HepG2 (cell line): ENCODE results near the gene LIMK2. TPM values are rescaled to one million over a fixed set of nuclear protein-coding genes. Genes with fewer than 3 reads are reported as not detected.

Source experiments
- ARHGAP35 ChIP-seq: sonication (generic); formaldehyde crosslinking; IDR thresholded peaks from 2 replicates; pipeline ENCODE4 v1.9.0; 2022; ENCODE audit warnings: mild to moderate bottlenecking, inconsistent platforms, moderate library complexity, missing genetic modification reagents, borderline replicate concordance
- ATAD3A ChIP-seq: sonication (generic); formaldehyde crosslinking; IDR thresholded peaks from 2 replicates; pipeline ENCODE4 v1.4.0; 2020; ENCODE audit warnings: missing genetic modification reagents
- ATM ChIP-seq: fragments of 450-650 bp; IDR thresholded peaks from 2 replicates; pipeline ENCODE4 v1.7.1; 2017; ENCODE audit warnings: mild to moderate bottlenecking, borderline replicate concordance
- ESRRA ChIP-seq: sonication (generic); formaldehyde crosslinking; IDR thresholded peaks from 2 replicates; pipeline ENCODE4 v1.5.1; 2020; ENCODE audit warnings: mild to moderate bottlenecking, low read depth, missing genetic modification reagents
- FOXA1 ChIP-seq, 2 experiments: fragments of 450-650 bp in 1 of 2; sonication (generic) in 1 of 2; formaldehyde crosslinking in 1 of 2; IDR thresholded peaks; 2 replicates each; pipeline versions ENCODE4 v1.4.0 to v1.6.1; 2016 to 2020; ENCODE audit warnings: missing genetic modification reagents in 1 of 2
- FOXC1 ChIP-seq: sonication (generic); formaldehyde crosslinking; IDR thresholded peaks from 2 replicates; pipeline ENCODE4 v1.8.0; 2022; ENCODE audit warnings: mild to moderate bottlenecking, missing genetic modification reagents, borderline replicate concordance
- HNF4A ChIP-seq: sonication (generic); formaldehyde crosslinking; IDR thresholded peaks from 2 replicates; pipeline ENCODE4 v1.4.0; 2020; ENCODE audit warnings: missing genetic modification reagents
- JUND ChIP-seq: sonication (generic); formaldehyde crosslinking; IDR thresholded peaks from 2 replicates; pipeline ENCODE4 v1.8.0; 2022; ENCODE audit warnings: mild to moderate bottlenecking, missing genetic modification reagents
- NFIB ChIP-seq: sonication (generic); formaldehyde crosslinking; IDR thresholded peaks from 2 replicates; pipeline ENCODE4 v1.9.0; 2021; ENCODE audit warnings: missing genetic modification reagents, mild to moderate bottlenecking, borderline replicate concordance
- SIN3B ChIP-seq: fragments of 150-350 bp; IDR thresholded peaks from 2 replicates; pipeline ENCODE4 v1.6.1; 2014; ENCODE audit warnings: low read length
- SNAPC2 ChIP-seq: sonication (generic); formaldehyde crosslinking; IDR thresholded peaks from 2 replicates; pipeline ENCODE4 v1.8.1; 2022; ENCODE audit warnings: mild to moderate bottlenecking, missing genetic modification reagents
- ZEB1 ChIP-seq: IDR thresholded peaks from 2 replicates; pipeline ENCODE4 v1.6.1; 2012; ENCODE audit warnings: mild to moderate bottlenecking, low read depth, inconsistent platforms; ENCODE audit not compliant: insufficient replicate concordance
- ZFP41 ChIP-seq: sonication (generic); formaldehyde crosslinking; IDR thresholded peaks from 2 replicates; pipeline ENCODE4 v1.4.0; 2020; ENCODE audit warnings: mild to moderate bottlenecking, missing genetic modification reagents, borderline replicate concordance
- ZNF782 ChIP-seq: sonication (generic); formaldehyde crosslinking; IDR thresholded peaks from 2 replicates; pipeline ENCODE4 v1.4.0; 2020; ENCODE audit warnings: missing genetic modification reagents, mild to moderate bottlenecking, borderline replicate concordance
- ZNF792 ChIP-seq: IDR thresholded peaks from 2 replicates; pipeline ENCODE4 v1.6.1; 2016
- polyA plus RNA-seq, 8 experiments: library from polyadenylated mRNA; depleted of rRNA in 3 of 8; stranded (reverse) in 7 of 8; unstranded in 1 of 8; fragments of >200 nt; fragmentation: Illumina TruSeq in 4 of 8; extraction: Trizol in 4 of 8; gene quantifications; 2 replicates each; pipeline versions ENCODE4 v1.2.1 to v1.2.3, GENCODE V29; 2011 to 2016; ENCODE audit warnings: low read depth in 4 of 8, missing spikeins in 1 of 8, mixed read lengths in 1 of 8; ENCODE audit not compliant: insufficient read depth in 1 of 8
- total RNA-seq, 5 experiments: library from RNA; depleted of rRNA; stranded (reverse); fragments of >200 nt; fragmentation: Illumina TruSeq; extraction: Trizol; gene quantifications; 2 replicates each; pipeline ENCODE4 v1.2.3, GENCODE V29; 2016; ENCODE audit warnings: low read depth in 1 of 5
- TF ChIP-seq, protein P1 (sequence below): sonication (generic); formaldehyde crosslinking; IDR thresholded peaks from 2 replicates; pipeline ENCODE4 v1.5.1; 2020; ENCODE audit warnings: mild to moderate bottlenecking, missing genetic modification reagents, moderate library complexity
- TF ChIP-seq, protein P2 (sequence below): sonication (generic); formaldehyde crosslinking; IDR thresholded peaks from 2 replicates; pipeline ENCODE4 v1.4.0; 2020; ENCODE audit warnings: missing genetic modification reagents, borderline replicate concordance
- TF ChIP-seq, protein P3 (sequence below): sonication (generic); formaldehyde crosslinking; IDR thresholded peaks from 2 replicates; pipeline ENCODE4 v1.5.0; 2020; ENCODE audit warnings: mild to moderate bottlenecking, missing genetic modification reagents, moderate library complexity

LIMK2 gene
- total and polyA plus RNA-seq, 2 of the 13 experiments (the other 11 are each of a cell fraction or from before 2014, with no cell fraction given): 20.9 to 29.8 TPM

DNA sequence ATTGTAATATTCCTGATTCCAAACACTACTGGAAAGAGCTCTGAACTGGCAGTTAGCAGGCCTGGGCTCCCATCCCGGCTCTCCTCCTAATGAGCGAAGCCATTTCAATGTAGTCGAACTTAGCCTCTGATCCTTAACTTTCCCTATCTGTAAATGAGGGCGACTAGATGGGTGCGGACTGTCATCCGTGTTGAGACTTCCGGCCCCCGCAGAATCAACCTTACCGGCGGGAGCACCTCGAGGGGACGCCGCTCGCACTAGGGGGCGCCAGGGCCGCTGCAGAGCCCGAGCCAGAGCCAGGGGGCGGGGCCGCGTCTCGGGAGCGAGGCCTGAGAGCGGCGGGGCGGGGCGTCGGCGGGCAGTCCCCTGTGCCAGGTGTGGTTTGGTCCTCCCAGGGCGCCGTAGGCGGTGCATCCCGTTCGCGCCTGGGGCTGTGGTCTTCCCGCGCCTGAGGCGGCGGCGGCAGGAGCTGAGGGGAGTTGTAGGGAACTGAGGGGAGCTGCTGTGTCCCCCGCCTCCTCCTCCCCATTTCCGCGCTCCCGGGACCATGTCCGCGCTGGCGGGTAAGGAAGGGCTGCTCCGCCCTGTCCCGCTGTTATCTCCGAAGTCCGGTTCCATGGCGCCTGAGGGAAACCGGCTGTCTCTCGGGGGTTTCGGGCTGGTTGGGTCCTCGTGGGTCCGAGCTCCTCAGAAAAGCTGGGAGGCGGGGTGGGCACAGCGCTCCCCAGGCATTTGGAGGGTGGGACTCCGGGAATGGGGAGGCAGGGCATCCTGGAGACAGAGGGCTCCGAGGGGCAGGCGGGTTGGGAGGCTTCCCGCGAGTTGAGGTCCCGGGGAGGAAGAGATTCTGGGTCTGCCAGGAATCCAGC lies at the start of gene LIMK2 (continued):
- TF ChIP-seq JUND (CRISPR knock-in tag) (0 out of 2 replicates have a peak, but pooled peaks have one; percentile 18), FOXC1 (peak; percentile 79; the same call in 1 of the 2 replicates), ZFP41 (no peak), ZNF782 (CRISPR knock-in tag) (peak; percentile 72; the same call in 1 of the 2 replicates), ZEB1 (peak; percentile 41), ATAD3A (CRISPR knock-in tag) (no peak), SIN3B (no peak), HNF4A (CRISPR knock-in tag) (0 out of 2 replicates have a peak, but pooled peaks have one; percentile 39), SNAPC2 (CRISPR knock-in tag) (peak; percentile 90), FOXA1 (IDR thresholded peaks at IDR 0.05) (no peak), FOXA1 (CRISPR knock-in tag; IDR thresholded peaks at IDR 0.05) (peak; percentile 15), ARHGAP35 (CRISPR knock-in tag) (peak; percentile 38; the same call in 1 of the 2 replicates), NFIB (CRISPR knock-in tag) (no peak), ESRRA (CRISPR knock-in tag) (peak; percentile 70), ZNF792 (CRISPR knock-in tag) (peak; percentile 78), ATM (no peak)
- TF ChIP-seq, protein P1, sequence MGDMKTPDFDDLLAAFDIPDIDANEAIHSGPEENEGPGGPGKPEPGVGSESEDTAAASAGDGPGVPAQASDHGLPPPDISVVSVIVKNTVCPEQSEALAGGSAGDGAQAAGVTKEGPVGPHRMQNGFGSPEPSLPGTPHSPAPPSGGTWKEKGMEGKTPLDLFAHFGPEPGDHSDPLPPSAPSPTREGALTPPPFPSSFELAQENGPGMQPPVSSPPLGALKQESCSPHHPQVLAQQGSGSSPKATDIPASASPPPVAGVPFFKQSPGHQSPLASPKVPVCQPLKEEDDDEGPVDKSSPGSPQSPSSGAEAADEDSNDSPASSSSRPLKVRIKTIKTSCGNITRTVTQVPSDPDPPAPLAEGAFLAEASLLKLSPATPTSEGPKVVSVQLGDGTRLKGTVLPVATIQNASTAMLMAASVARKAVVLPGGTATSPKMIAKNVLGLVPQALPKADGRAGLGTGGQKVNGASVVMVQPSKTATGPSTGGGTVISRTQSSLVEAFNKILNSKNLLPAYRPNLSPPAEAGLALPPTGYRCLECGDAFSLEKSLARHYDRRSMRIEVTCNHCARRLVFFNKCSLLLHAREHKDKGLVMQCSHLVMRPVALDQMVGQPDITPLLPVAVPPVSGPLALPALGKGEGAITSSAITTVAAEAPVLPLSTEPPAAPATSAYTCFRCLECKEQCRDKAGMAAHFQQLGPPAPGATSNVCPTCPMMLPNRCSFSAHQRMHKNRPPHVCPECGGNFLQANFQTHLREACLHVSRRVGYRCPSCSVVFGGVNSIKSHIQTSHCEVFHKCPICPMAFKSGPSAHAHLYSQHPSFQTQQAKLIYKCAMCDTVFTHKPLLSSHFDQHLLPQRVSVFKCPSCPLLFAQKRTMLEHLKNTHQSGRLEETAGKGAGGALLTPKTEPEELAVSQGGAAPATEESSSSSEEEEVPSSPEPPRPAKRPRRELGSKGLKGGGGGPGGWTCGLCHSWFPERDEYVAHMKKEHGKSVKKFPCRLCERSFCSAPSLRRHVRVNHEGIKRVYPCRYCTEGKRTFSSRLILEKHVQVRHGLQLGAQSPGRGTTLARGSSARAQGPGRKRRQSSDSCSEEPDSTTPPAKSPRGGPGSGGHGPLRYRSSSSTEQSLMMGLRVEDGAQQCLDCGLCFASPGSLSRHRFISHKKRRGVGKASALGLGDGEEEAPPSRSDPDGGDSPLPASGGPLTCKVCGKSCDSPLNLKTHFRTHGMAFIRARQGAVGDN (CRISPR knock-in tag): peak; percentile 97
- TF ChIP-seq, protein P2, sequence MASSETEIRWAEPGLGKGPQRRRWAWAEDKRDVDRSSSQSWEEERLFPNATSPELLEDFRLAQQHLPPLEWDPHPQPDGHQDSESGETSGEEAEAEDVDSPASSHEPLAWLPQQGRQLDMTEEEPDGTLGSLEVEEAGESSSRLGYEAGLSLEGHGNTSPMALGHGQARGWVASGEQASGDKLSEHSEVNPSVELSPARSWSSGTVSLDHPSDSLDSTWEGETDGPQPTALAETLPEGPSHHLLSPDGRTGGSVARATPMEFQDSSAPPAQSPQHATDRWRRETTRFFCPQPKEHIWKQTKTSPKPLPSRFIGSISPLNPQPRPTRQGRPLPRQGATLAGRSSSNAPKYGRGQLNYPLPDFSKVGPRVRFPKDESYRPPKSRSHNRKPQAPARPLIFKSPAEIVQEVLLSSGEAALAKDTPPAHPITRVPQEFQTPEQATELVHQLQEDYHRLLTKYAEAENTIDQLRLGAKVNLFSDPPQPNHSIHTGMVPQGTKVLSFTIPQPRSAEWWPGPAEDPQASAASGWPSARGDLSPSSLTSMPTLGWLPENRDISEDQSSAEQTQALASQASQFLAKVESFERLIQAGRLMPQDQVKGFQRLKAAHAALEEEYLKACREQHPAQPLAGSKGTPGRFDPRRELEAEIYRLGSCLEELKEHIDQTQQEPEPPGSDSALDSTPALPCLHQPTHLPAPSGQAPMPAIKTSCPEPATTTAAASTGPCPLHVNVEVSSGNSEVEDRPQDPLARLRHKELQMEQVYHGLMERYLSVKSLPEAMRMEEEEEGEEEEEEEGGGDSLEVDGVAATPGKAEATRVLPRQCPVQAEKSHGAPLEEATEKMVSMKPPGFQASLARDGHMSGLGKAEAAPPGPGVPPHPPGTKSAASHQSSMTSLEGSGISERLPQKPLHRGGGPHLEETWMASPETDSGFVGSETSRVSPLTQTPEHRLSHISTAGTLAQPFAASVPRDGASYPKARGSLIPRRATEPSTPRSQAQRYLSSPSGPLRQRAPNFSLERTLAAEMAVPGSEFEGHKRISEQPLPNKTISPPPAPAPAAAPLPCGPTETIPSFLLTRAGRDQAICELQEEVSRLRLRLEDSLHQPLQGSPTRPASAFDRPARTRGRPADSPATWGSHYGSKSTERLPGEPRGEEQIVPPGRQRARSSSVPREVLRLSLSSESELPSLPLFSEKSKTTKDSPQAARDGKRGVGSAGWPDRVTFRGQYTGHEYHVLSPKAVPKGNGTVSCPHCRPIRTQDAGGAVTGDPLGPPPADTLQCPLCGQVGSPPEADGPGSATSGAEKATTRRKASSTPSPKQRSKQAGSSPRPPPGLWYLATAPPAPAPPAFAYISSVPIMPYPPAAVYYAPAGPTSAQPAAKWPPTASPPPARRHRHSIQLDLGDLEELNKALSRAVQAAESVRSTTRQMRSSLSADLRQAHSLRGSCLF (CRISPR knock-in tag): no peak
- TF ChIP-seq, protein P3, sequence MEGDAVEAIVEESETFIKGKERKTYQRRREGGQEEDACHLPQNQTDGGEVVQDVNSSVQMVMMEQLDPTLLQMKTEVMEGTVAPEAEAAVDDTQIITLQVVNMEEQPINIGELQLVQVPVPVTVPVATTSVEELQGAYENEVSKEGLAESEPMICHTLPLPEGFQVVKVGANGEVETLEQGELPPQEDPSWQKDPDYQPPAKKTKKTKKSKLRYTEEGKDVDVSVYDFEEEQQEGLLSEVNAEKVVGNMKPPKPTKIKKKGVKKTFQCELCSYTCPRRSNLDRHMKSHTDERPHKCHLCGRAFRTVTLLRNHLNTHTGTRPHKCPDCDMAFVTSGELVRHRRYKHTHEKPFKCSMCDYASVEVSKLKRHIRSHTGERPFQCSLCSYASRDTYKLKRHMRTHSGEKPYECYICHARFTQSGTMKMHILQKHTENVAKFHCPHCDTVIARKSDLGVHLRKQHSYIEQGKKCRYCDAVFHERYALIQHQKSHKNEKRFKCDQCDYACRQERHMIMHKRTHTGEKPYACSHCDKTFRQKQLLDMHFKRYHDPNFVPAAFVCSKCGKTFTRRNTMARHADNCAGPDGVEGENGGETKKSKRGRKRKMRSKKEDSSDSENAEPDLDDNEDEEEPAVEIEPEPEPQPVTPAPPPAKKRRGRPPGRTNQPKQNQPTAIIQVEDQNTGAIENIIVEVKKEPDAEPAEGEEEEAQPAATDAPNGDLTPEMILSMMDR (CRISPR knock-in tag): peak; percentile 92
